Fibroblast of skin of right quadriceps (primary cell): ENCODE measurements around the gene CHSY1.

Source experiments
- DNase-seq: peaks from one replicate; pipeline ENCODE4 v3.0.0-alpha.2; 2013

Gene CHSY1

DNA sequence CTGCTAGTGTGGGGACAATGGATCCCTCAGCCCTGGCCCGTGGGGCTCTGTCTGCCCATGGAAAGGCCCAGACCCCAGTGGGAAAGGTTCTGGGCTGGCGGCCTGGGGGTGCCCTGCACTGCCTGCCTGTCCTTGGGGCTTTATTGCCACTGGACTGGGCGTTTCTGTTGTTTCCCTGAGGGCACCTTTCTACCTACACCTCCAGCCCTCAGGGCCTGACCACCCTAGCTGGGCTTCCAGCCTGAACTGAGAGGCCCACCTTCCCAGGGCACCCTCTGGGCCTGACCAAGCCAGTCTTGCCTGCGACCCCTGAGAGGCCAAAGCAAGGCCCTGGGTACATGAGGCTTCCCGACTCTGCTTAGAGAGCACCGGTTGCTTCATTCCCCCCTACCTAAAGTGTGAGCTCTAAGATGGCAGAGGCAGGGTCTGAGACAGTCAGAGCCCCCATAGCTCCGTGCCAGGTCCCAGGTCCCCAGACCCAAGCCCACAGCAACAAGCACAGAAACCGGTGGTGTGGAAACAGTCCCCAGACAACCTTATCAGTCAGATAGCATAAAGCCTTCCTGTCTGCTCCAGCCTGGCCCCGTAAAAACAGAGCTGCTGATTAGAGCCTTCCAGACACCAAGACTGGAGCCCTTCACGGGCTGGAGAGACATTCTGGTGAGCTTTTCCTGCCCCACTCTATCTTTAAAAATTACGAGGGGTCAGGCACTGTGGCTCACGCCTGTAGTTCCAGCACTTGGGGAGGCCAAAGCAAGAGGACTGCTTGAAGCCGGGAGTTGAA lies 102.8 kb downstream of the CHSY1 start:
- DNase-seq = no peak

DNA sequence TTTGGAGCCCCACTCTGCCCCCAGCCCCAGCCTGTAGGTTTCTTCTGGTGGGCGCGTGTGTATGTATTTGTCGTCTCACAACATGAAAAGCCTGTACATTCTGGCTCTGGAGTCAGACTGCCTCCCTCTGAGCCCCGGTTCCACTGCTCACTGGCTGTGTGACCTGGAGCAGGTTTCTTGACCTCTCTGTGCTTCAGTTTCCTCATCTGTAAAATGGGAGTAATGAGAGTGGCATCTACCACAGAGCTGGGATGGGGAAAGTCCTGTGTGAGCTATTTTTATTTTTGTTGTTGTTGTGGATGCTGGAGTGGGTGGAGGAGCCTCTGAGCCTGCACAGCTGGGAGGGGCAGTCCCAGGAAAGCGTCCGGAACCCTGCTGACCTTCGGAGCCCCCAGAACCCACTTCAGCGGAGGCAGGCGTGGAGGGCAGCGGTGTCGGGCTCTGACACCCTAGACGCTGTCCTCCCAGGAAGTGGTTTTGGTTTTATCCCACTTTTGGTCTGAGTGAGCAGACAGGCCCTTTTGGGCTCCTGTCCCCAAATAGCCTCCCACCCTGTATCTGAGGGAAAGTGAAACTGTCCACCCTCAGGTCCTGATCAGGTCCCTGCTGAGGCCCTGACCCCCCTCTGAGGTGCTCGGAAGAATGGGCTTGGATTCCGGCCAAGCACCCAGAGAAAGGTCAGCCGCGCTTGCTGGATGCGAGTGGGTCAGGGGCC lies 103.5 kb downstream of the CHSY1 start:
- DNase-seq = no peak

DNA sequence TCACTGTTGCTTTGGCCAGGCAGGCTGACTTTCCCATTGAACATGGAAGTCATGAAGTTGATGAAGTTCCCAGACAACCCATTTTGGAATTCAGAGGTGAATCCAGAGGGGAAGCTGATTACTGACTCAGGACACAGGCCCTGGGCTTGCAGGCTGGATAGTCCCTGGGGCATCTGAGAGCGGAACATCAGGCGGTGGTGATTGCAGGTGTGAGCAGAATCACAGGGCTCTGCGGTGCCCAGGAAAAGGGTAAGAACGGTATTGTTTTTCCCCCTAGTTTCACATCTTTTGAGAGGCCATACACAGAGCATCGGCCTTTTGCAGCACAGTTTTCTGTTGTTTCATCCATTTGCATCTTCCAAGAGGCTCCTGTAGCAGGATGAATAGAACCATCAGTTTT lies 104.7 kb downstream of the CHSY1 start:
- DNase-seq = no peak

DNA sequence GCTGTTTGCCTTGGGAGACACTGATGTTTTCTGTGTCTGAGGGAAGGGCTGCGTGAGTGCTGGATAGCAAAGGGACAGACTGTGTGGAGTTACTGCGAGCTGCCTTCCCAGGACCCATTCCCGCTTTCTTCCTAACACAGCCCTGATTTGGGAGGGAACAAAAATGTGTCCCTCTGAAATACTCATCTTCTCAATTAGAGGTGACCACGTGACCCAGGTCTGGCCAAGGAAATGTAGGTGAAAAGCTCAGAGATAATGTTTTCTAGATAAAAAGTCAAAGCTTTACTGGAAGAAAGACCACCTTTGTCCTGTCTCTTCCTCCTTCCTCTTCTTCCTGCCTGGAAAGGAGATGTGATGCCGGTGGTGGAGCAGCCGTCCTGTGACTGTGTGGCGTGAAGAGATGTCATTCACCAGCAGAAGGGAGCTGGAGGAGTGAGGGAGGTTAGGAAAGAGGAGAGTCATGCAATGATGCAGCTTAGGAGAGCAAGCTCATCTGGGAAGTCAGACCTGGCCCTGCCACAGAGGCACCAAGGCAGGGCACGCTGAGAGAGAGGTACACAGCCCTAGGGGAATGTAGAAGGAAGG lies 105.6 kb downstream of the CHSY1 start:
- no peak for DNase-seq

DNA sequence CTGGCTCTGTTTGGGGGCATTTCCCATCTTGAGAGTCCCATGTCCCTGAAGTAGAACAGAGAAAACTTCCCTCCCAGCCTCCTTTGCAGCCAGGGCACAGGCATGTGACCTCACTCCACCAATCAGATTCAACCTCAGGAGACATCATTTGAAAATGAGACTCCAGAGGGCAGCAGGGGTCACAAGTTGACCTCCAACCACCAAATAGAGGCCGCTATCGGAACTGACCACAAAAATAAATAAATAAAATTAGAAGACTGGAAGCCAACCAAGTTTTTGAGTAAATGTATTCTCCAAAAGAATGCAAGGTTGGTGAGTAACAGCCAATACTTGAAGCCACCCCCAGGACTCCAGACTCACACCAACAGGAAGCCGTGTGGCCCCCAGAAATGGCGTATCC lies 106.5 kb downstream of the CHSY1 start:
- DNase-seq = no peak

- DNase-seq = no peak
Observed at GRCh38 chr15:101143321-101143720, 108.5 kb downstream of the CHSY1 start.

DNA sequence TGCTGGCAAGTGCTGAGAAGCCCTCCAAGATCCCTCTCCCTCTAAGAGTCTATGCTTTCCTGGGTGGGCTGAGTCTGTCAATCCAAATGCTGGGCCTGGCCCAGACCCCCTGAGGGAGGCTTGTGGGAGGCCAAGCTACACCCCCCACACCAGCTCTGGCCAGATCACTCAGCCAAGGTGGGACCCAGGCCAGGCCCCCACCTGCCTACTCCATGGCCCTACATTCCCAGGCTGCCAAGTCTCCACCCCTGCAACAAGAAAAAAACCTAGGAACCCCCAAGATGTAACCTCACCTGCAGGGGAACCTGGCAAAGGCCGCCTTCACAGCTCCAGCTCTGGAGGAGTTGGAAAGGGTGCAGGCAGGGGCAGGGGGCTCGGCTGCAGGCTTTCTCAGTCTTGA lies 109.1 kb downstream of the CHSY1 start:
- DNase-seq = no peak

DNA sequence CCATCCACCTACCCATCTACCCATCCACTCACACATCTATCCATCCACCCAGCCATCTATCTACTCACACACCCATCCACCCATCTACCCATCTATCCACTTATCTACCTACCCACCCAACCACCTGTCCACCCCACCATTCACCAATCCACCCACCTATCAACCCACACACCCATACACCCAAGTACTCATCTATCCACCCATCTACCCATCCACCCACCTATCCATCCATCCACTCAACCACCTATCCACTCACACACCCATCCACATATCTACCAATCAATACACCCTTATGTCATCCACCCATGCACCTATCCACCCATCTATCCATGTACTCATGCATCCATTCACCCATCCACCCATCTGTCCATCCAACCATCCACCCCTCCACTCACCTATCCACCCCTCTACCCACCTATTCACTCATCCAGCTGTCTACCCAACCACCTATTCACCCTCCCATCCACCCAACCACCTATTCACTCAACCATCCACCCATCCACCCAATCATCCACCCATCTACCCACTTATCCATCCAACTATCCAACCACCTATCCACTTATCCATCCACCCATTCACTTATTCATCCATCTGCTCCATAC lies 109.8 kb downstream of the CHSY1 start:
- DNase-seq = no peak

- no peak for DNase-seq
Observed at GRCh38 chr15:101140697-101141065, 111.2 kb downstream of the CHSY1 start.

DNA sequence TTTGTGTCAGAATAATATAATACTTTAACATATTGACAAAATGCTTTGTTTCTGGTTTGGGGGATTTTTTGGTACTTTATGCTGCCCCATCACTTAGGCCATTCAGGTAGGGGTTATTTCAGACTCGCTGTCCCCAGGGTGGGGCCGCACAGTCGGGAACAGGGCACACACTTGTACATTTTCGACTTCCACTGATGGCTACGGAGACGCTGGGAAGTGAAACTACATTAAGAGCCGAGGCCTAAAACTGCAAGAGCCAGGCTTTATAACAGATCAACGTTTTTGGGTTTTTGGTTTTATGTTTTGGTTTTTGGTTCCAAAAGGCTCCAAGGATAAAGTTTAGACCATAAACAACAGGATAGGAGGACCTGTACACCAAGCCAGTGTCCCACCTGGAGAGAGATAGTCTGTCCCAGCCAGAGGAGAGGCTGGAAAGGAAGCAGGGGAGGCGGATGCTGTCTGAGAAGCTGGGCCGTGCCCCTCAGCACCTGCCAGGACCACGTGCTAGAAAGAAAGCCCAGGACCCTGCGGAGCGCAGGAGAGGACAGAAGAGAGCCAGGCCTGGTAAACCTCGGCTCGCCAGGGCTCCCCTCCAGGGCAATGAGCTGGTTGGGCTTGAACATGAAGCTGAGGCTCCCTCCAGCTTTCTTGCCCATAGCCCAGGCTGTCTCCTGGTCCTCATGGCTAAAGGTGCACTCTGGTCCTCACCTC lies 111.7 kb downstream of the CHSY1 start:
- DNase-seq = no peak

DNA sequence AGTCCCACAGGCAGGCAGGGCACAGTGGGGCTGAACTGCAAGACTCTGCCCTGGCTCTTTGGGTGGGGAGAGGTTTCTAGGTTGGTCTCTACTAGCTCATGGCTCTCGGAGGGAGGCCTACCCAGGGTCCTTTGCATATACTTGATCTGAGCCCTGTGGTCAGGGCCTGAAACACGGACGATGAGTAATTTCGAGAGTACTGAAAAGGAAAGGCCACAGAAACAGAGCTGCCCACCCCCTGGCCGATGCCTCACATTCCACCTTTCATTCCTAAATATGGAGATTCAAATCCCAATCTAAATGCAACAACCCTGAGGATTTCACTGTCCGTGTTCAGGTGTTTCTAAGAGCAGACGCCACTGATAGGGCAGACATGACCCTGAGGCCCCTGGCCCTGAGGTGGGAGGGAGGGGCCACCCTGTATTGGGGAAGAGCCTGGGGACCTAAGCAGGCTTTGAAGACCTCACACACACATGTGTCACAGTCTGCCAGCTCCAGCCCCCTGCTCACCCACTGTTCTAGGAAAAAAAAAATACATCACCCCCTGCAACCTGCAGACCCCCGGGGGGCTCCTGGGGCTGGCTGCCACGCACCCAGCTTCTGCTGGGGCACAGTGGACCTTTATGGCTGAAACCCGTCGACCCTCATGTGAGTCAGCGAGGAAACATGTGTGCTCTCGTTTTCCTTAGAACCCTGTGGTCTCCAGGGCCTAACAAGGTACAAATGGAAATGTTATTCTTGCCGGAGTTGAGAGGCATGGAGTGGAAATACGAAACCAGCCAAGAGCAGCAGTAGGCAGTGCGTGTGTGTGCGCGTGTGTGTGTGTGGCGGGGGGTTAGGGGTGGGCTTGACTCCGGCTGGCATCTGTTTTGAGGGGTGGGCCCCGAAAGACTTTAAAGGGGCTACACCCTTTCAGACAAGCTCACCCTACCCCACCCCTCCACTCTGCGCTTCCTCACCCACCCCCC lies 112.7 kb downstream of the CHSY1 start:
- DNase-seq = peak; percentile 76

- no peak for DNase-seq
Observed at GRCh38 chr15:101138086-101138660, 113.7 kb downstream of the CHSY1 start.

DNA sequence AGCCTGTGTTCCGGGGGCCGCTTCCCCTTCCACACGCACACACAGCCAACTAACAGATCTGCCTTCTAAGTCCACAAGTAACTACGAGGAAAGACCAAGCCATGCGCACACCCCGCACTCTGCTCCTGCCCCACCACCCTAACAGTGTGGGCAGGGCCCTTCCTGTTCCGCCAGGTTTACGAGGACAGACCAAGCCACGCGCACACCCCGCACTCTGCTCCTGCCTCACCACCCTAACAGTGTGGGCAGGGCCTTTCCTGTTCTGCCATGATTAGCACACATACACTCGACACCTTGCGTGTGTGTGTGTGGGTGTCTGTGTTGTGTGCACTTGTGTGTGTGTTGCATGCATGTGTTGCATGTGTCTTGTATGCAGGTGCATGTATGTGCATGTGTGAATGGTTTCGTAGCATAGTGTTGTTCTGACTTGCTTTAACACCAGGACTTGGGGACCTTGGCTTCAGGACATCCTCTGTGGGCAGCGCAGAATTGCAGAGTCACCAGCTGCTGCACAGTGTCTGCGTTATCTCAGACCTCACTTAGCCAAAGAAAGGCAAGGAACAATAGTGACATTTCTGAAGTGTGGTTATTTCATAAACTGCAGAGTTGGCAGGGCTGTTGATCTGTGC lies 114.4 kb downstream of the CHSY1 start:
- DNase-seq = no peak

GRCh38 chr15:101136381-101137268 lies 115.2 kb downstream of the CHSY1 start:
- DNase-seq = no peak

DNA sequence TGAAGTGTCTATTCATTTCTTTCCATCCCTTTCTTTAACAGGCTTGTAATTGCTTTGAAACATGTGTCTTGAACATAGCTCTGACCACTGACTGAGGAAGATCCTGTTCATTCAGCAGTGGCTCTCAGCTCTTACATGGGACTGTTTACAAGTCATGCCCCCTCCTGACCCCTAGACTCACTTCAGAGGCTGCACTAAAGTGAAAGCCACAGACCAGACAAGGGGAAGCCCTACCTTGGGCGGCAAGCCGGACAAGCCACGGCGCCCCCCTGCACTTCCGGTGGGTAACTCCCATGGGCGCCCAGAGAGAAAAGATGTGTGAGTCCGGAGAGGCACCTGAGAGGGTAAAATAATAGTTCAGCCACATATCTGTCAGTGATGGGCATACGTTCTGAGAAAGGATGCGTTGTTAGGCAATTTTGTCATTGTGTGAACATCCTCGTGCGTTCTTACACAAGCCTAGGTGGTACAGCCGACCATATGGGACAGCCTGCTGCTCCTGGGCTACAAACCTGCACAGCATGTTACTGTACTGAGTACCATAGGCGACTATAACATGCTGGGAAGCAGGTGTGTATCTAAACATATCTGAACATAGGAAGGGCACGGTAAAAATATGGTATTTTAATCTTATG lies 116.2 kb downstream of the CHSY1 start:
- no peak for DNase-seq

GRCh38 chr15:101134780-101135179 lies 117.1 kb downstream of the CHSY1 start:
- DNase-seq = no peak

GRCh38 chr15:101133751-101134261 lies 118.0 kb downstream of the CHSY1 start:
- DNase-seq = no peak

GRCh38 chr15:101133181-101133460 lies 118.7 kb downstream of the CHSY1 start:
- no peak for DNase-seq

- DNase-seq = no peak
Observed at GRCh38 chr15:101132390-101133180, 119.3 kb downstream of the CHSY1 start.
